ENCODE results near the gene RAB42.

DNA sequence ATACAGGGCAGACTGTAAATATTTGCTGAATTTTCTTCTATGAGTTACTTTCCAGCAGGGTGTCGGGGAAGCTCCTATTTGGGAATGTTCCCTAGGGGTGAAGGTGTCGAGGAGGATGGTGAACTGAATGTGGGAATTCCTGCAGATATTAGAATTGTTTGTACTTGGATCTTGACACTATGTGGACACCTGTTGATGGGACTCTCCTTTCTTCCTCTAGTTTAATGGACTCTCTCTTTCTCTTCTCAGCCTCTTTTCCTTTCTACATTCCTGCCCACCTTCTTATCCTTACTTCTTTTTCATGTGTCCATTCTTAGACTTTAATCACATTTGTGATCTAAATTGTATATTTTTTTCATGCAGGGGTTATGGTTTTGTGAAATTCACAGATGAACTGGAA, 25.1 kb upstream of the RAB42 start:
- TF ChIP-seq, protein P1, sequence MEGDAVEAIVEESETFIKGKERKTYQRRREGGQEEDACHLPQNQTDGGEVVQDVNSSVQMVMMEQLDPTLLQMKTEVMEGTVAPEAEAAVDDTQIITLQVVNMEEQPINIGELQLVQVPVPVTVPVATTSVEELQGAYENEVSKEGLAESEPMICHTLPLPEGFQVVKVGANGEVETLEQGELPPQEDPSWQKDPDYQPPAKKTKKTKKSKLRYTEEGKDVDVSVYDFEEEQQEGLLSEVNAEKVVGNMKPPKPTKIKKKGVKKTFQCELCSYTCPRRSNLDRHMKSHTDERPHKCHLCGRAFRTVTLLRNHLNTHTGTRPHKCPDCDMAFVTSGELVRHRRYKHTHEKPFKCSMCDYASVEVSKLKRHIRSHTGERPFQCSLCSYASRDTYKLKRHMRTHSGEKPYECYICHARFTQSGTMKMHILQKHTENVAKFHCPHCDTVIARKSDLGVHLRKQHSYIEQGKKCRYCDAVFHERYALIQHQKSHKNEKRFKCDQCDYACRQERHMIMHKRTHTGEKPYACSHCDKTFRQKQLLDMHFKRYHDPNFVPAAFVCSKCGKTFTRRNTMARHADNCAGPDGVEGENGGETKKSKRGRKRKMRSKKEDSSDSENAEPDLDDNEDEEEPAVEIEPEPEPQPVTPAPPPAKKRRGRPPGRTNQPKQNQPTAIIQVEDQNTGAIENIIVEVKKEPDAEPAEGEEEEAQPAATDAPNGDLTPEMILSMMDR (IDR thresholded peaks at IDR 0.05; ENCODE audit: insufficient read depth, low read length, poor library complexity, severe bottlenecking): no peak
- TF ChIP-seq EZH2phosphoT487 (conservative IDR thresholded peaks at IDR 0.05; ENCODE audit: low read length): no peak
